Breast epithelium (tissue), 3 donors: ENCODE results near the gene LILRB2.

Source experiments
- POLR2A ChIP-seq: fragments of 450-650 bp; IDR thresholded peaks from one replicate; pipeline ENCODE4 v1.6.1; 2016; ENCODE audit warnings: antibody characterized with exemption, mild to moderate bottlenecking, moderate library complexity
- TF ChIP-seq, protein P1 (sequence below), 3 donors: fragments of 450-650 bp; IDR thresholded peaks; one replicate each; pipeline ENCODE4 v1.5.1; 2016 to 2017; ENCODE audit warnings: antibody characterized with exemption in 3 of 3, mild to moderate bottlenecking in 3 of 3, moderate library complexity in 3 of 3

DNA sequence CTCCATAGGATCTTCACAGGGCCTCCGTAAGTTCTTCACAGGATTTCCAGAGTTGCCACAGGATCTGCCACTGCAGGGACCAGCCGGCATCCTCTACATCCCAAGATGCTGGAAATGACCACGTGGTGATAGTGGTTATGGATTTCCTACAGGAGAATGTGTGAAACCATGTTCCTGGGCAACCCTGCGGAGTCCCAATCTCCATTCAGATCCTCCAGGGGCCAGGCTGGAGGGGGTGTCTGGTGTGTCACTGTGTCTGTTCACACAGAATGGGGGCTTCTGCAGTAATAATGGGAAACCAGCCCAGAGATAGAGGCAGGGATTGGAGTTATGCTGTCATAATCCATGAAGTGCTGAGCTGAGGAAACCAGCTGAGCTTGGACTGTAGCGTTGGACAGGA, 47.0 kb downstream of the LILRB2 start:
- TF ChIP-seq POLR2A: no peak
- TF ChIP-seq, protein P1, sequence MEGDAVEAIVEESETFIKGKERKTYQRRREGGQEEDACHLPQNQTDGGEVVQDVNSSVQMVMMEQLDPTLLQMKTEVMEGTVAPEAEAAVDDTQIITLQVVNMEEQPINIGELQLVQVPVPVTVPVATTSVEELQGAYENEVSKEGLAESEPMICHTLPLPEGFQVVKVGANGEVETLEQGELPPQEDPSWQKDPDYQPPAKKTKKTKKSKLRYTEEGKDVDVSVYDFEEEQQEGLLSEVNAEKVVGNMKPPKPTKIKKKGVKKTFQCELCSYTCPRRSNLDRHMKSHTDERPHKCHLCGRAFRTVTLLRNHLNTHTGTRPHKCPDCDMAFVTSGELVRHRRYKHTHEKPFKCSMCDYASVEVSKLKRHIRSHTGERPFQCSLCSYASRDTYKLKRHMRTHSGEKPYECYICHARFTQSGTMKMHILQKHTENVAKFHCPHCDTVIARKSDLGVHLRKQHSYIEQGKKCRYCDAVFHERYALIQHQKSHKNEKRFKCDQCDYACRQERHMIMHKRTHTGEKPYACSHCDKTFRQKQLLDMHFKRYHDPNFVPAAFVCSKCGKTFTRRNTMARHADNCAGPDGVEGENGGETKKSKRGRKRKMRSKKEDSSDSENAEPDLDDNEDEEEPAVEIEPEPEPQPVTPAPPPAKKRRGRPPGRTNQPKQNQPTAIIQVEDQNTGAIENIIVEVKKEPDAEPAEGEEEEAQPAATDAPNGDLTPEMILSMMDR (IDR thresholded peaks at IDR 0.05): no peak
